GM18909 (cell line): ENCODE results near the gene PVALEF.

Experiments used
- ATAC-seq: cut with Tn5 transposase; IDR thresholded peaks from one replicate; pipeline ENCODE4 v1.9.1; 2021; ENCODE audit warnings: mild to moderate bottlenecking; ENCODE audit not compliant: unreplicated experiment, poor library complexity

PVALEF gene

GRCh38 chr17:81165246-81166032, at the start of gene PVALEF:
Gene PVALEF, plus strand, starts transcription at chr17:81165507. Its CDS starts 15,720 bp downstream, at chr17:81181227.
- ATAC-seq: no peak

GRCh38 chr17:81115749-81116464, 49.4 kb upstream of the PVALEF start:
- ATAC-seq: no peak

GRCh38 chr17:81116704-81117103, 48.6 kb upstream of the PVALEF start:
- no peak for ATAC-seq

GRCh38 chr17:81117672-81118198, 47.6 kb upstream of the PVALEF start:
- ATAC-seq: no peak

- no peak for ATAC-seq
These were observed 46.7 kb upstream of the PVALEF start for GRCh38 chr17:81118308-81119221.

GRCh38 chr17:81119223-81120148, 45.8 kb upstream of the PVALEF start:
- no peak for ATAC-seq

GRCh38 chr17:81120149-81120484, 45.2 kb upstream of the PVALEF start:
- ATAC-seq: no peak

GRCh38 chr17:81120695-81121621, 44.3 kb upstream of the PVALEF start:
- no peak for ATAC-seq

GRCh38 chr17:81121841-81122733, 43.2 kb upstream of the PVALEF start:
- ATAC-seq: no peak

GRCh38 chr17:81123052-81124048, 42.0 kb upstream of the PVALEF start:
- no peak for ATAC-seq

- no peak for ATAC-seq
These were observed 40.9 kb upstream of the PVALEF start for GRCh38 chr17:81124377-81124776.

- no peak for ATAC-seq
These were observed 39.7 kb upstream of the PVALEF start for GRCh38 chr17:81125573-81126081.

- ATAC-seq: no peak
These were observed 38.8 kb upstream of the PVALEF start for GRCh38 chr17:81126281-81127132.

GRCh38 chr17:81127133-81127455, 38.2 kb upstream of the PVALEF start:
- no peak for ATAC-seq

- ATAC-seq: no peak
These were observed 37.7 kb upstream of the PVALEF start for GRCh38 chr17:81127526-81128177.
